Measurements from ENCODE around the gene PGM1.

Gene PGM1

GRCh38 chr1:63633281-63633680 lies 40.1 kb downstream of the PGM1 start:
- DNase-seq (ENCODE audit: low spot score), result no peak

GRCh38 chr1:63634471-63634870 lies 41.3 kb downstream of the PGM1 start:
- no peak for DNase-seq (ENCODE audit: low spot score)

- DNase-seq (ENCODE audit: low spot score), result no peak
Measured at GRCh38 chr1:63635681-63636080, 42.5 kb downstream of the PGM1 start.

- no peak for DNase-seq (ENCODE audit: low spot score)
Measured at GRCh38 chr1:63636192-63637105, 43.2 kb downstream of the PGM1 start.

- no peak for DNase-seq (ENCODE audit: low spot score)
Measured at GRCh38 chr1:63638471-63638870, 45.3 kb downstream of the PGM1 start.

- no peak for DNase-seq (ENCODE audit: low spot score)
Measured at GRCh38 chr1:63638875-63639274, 45.7 kb downstream of the PGM1 start.

GRCh38 chr1:63640633-63641567 lies 47.7 kb downstream of the PGM1 start:
- no peak for DNase-seq (ENCODE audit: low spot score)

- no peak for DNase-seq (ENCODE audit: low spot score)
Measured at GRCh38 chr1:63641615-63642014, 48.4 kb downstream of the PGM1 start.

GRCh38 chr1:63642901-63643300 lies 49.7 kb downstream of the PGM1 start:
- no peak for DNase-seq (ENCODE audit: low spot score)

GRCh38 chr1:63643517-63643916 lies 50.3 kb downstream of the PGM1 start:
- no peak for DNase-seq (ENCODE audit: low spot score)

GRCh38 chr1:63643926-63644325 lies 50.7 kb downstream of the PGM1 start:
- no peak for DNase-seq (ENCODE audit: low spot score)

GRCh38 chr1:63645317-63645716 lies 52.1 kb downstream of the PGM1 start:
- DNase-seq (ENCODE audit: low spot score), result no peak

- no peak for DNase-seq (ENCODE audit: low spot score)
Measured at GRCh38 chr1:63648689-63649088, 55.5 kb downstream of the PGM1 start.

- no peak for DNase-seq (ENCODE audit: low spot score)
Measured at GRCh38 chr1:63651161-63651701, 58.0 kb downstream of the PGM1 start.

GRCh38 chr1:63653976-63654375 lies 60.8 kb downstream of the PGM1 start:
- DNase-seq (ENCODE audit: low spot score), result no peak

- DNase-seq (ENCODE audit: low spot score), result no peak
Measured at GRCh38 chr1:63659448-63659847, 66.2 kb downstream of the PGM1 start.

GRCh38 chr1:63662056-63662836 lies 69.0 kb downstream of the PGM1 start:
- DNase-seq (ENCODE audit: low spot score), result peak; percentile 9

GRCh38 chr1:63662841-63663240 lies 69.6 kb downstream of the PGM1 start:
- DNase-seq (ENCODE audit: low spot score), result peak; percentile 21

- no peak for DNase-seq (ENCODE audit: low spot score)
Measured at GRCh38 chr1:63663301-63663700, 70.1 kb downstream of the PGM1 start.

- no peak for DNase-seq (ENCODE audit: low spot score)
Measured at GRCh38 chr1:63663873-63664272, 70.7 kb downstream of the PGM1 start.

- no peak for DNase-seq (ENCODE audit: low spot score)
Measured at GRCh38 chr1:63664742-63665141, 71.5 kb downstream of the PGM1 start.

- DNase-seq (ENCODE audit: low spot score), result no peak
Measured at GRCh38 chr1:63665410-63665809, 72.2 kb downstream of the PGM1 start.

Data from kidney capillary endothelial cell (primary cell).